HG02763 (cell line): ENCODE results near the gene HSPA6.
"Not testable (repeated sequence)": the region's sequence is repeated elsewhere in the genome, so short reads cannot be mapped to it uniquely, and the experiment has no call there.

Experiments
- ATAC-seq: cut with Tn5 transposase; IDR thresholded peaks from one replicate; pipeline ENCODE4 v1.9.1; 2021; ENCODE audit warnings: mild to moderate bottlenecking, moderate library complexity; ENCODE audit not compliant: unreplicated experiment

Gene HSPA6

DNA sequence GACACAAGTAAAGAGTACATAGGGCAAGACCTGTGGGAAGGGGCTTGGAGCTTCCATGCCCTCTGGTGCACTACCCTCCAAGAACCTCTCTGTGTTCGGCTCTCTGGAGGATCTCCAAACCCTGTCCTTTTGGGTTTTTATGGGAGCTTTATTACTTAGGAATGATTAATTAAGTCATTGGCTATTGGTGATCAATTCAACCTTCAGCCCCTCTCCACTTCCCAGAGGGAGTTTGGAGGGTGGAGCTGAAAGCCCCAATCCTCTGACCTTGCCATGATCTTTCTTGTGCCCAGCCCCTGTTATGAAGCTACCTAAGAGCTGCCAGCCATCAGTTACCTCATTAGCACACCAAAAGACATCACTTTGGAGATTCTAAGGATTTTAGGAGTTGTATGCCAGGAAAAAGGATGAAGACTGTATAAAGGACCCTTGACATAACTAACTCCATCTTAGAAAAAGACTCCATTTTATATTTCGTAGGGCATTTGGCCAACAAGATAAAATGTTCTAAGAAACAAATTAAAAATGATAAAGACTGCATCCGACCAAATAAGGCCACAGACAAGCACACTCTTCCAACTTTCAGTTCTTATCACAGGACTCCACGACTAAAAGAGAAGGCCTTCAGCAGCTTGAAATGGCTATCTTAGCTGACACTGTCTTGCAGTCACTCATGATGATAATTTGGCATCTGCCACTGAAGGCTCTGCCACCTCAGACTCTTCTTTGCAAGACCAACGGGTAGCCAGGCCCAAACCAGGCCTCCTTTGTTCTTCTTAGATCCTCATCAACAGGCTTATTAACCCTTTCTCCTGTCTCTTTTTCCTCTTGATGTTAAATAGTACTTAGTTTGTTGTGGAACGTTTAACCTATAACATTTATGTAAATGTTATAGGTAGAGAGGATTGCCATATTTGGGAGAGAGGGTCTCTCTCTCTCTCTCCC lies 33.4 kb downstream of the HSPA6 start:
- not testable (repeated sequence) for ATAC-seq

GRCh38 chr1:161560960-161561715 lies 36.8 kb downstream of the HSPA6 start:
- ATAC-seq = not testable (repeated sequence)

DNA sequence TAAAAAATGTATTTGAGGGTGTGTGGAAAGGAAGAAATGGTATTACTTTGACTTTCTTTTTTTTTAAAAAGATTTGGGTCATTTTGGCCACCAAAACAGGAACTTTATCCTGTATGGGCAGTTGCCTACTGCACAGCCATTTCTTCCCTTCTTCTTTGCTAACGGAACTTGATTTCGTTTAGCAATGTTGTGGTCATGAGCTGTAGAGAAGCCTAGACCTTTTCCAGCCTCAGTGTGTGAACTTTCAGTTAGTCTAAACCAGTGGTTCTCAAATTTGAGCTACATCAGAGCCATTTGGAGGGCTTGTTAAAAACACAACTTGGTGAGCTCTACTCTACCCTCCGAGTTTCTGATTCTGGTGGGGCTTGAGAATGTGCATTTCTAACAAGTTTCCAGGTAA lies 38.1 kb downstream of the HSPA6 start:
- not testable (repeated sequence) for ATAC-seq

DNA sequence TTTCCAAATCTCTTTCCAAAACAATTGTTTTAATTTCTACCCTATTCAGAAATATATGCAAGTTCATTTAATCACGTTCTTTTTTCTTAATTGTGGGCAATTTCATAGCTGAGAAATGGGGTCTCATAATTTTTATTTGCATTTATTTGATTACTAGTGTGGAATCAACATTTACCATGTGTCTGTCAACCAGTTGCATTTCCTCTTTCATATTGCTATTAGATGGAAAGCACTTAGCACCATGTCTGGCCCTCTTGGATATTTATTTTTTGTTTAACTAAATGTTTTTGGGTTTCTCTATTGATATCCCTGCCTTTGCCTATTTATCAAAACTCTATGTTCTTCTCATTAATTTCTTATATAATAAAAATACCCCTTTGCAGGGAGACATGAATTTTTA lies 39.2 kb downstream of the HSPA6 start:
- ATAC-seq = not testable (repeated sequence)

DNA sequence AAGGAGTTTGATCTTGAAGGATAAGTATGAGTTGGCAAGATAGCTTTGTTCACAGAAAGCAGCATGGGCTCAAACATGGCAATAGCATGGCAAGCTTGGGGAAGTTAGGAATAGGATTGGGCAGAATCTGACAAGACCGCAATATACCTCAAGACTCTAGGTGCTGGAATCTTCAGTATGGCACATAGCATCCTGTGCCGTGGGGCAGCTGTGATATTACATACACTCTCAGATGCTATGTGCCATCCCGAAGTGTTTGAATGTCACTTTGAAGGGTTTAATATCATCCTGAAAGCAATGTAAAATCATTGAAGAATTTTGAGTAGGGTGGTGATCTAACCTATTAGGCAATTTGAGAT lies 42.2 kb downstream of the HSPA6 start:
- not testable (repeated sequence) for ATAC-seq

DNA sequence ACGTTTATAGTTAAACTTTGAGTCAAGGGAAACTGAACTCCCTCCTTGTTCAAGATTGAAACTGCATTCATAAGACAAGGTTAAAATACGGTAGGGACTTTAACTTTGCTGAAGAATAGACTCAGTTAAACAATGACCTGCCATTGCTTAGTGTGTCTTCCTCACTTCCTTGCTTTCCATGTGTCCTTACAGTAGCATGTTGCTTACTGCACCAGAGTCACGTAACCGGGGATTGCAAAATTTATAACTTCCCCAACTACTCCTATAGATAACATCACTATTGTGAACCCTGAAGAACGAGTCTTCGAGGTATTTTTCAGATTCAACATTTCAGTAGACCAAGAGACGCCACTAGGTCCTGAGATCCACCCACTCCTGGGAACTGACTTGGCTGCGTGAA lies 47.4 kb downstream of the HSPA6 start:
- not testable (repeated sequence) for ATAC-seq
